22Rv1 (cell line): ENCODE data around the gene MRPS22.
A peak's percentile ranks its signal among the peaks of the same experiment; 100 is the strongest.

ENCODE experiments used
- H3K27ac ChIP-seq: fragments of 450-650 bp; 2 replicates; pipeline ENCODE4 v1.5.1; 2017
- ZFX ChIP-seq: fragments of 450-650 bp; IDR thresholded peaks from 2 replicates; pipeline ENCODE4 v1.6.1; 2017; ENCODE audit warnings: antibody characterized with exemption, borderline replicate concordance
- TF ChIP-seq, protein P1 (sequence below): fragments of 450-650 bp; IDR thresholded peaks from 2 replicates; pipeline ENCODE4 v1.5.1; 2017; ENCODE audit warnings: mild to moderate bottlenecking

The MRPS22 gene

DNA sequence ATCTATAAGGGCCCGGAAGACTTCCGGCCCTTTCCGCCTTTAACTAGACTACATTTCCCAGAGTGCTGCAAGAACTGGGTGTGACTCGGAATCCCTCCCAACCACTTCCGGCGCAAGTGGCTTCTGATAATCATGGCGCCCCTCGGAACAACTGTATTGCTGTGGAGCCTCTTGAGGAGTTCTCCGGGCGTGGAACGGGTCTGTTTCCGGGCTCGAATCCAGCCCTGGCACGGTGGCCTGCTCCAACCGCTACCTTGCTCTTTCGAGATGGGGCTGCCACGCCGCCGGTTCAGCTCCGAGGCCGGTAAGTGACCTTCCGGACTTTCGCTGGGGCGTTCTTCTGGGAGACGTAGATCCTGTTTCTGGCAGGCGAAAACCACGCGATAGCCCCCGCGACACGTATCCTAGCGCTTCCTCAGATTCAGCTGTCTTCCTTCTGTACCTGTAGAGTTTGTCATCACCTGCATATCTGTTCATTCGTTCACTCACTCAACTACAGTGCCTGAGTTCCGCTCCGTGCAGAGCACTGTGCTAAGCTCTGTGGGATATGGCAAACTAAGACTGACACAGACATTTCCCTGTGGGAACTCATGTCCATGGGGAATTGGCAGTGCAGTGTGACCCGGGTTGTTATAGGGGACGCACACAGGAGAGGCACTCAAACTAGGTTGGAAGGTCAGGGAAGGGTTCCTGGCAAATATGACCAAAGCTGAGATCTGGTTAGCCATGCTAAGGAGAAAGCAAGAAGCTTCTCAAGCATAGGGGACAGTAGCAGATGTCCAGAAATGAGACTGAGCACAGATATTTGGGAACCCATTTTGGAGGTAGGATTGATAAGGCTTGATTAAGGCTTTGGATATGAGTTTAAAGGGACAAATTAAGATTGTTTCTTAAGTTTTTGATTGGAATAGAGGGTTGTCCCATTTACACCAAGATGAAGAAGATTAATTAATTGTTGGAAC, at the start of gene MRPS22:
MRPS22 (plus strand) TSS at position 126 of the 962 bp plus-strand sequence; CDS start at position 133, 7 bp downstream.
- peak within 1 kb of the TSS; percentile 80 for H3K27ac ChIP-seq
- no peak for TF ChIP-seq ZFX
- TF ChIP-seq, protein P1, sequence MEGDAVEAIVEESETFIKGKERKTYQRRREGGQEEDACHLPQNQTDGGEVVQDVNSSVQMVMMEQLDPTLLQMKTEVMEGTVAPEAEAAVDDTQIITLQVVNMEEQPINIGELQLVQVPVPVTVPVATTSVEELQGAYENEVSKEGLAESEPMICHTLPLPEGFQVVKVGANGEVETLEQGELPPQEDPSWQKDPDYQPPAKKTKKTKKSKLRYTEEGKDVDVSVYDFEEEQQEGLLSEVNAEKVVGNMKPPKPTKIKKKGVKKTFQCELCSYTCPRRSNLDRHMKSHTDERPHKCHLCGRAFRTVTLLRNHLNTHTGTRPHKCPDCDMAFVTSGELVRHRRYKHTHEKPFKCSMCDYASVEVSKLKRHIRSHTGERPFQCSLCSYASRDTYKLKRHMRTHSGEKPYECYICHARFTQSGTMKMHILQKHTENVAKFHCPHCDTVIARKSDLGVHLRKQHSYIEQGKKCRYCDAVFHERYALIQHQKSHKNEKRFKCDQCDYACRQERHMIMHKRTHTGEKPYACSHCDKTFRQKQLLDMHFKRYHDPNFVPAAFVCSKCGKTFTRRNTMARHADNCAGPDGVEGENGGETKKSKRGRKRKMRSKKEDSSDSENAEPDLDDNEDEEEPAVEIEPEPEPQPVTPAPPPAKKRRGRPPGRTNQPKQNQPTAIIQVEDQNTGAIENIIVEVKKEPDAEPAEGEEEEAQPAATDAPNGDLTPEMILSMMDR = no peak

DNA sequence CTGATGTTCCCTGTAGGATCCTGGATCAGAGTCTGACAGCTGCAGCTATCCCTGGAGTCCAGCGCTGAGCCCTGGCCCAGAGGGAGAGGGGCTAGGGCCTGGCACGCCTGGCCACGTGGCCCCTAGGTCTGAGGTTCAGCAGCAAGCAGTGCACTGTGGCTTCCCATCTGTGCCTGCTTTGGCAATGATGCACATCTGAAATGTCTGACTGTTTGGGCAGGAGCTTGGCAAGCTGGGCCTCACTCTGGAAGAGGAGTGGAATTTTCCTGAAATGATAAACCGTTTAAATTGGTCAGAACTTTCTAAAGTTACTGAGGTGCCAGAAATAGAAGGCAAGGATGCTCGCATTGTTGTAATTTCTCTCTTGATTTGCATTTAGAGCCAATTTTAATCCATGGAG, 48.8 kb upstream of the MRPS22 start:
- no peak overlapping the region for H3K27ac ChIP-seq
- no peak for TF ChIP-seq ZFX
- TF ChIP-seq, protein P1 = no peak

DNA sequence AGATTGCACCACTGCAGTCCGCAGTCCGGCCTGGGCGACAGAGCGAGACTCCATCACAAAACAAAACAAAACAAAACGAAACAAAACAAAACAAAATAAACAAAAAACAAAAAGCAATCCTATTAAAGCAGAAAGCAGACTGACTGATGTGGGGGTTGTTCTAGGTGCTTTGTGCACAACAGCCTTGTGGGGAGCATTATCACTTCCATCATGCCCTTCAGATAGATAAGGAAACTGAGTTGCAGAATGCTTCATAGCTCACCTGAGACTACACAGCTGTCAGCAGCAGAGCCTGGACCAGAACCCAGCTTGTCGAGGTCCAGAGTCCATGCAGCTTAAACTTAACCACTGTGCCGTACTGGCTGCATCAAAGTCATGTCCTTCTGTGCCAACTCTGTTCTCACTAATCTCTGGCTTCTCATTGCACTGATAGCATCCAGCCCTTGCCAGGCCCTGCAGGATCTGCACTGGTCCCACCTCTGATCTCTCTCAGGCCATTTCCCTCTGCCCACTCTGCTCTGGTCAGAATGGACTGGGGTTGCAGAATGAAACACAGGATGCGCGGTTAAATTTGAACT, 47.6 kb upstream of the MRPS22 start:
- TF ChIP-seq, protein P1 = no peak
- no peak for TF ChIP-seq ZFX

DNA sequence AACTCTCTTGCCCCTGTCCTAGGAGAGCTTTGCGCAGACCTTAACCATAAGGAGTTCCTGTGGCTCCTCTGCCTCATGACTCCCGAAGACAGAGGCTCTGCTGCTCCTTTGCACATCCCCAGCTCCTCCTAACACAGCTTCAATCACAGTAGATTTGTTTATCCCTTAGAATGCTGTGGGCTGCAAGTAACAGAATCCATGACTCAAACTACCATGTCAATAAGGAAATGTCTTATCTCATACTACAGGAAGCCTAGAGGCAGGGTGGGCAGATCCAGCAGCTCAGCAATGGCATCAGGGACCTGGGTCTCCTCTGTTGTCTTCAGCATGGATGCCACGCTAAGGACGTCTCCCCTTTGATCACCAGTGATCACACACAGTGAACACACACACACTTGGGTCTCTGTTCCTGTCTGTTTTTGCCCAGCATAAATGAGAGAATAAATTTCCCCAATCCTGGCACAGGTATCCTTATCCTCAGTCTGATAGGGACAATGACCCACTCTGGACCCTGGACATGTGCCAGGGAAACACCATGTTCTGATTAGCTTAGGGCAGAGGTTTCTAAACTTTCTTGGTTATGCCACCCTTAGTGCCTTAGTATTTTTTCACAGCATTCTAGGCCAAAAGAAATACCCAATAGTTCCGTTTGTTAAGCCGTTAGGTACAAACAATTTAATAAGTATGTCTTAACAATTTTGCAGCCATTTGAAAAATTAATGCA, 46.1 kb upstream of the MRPS22 start:
- TF ChIP-seq, protein P1 = no peak
- TF ChIP-seq ZFX = no peak
- no peak overlapping the region for H3K27ac ChIP-seq

More for the DNA sequence above, 47.6 kb upstream of the MRPS22 start:
- H3K27ac ChIP-seq = no peak overlapping the region

DNA sequence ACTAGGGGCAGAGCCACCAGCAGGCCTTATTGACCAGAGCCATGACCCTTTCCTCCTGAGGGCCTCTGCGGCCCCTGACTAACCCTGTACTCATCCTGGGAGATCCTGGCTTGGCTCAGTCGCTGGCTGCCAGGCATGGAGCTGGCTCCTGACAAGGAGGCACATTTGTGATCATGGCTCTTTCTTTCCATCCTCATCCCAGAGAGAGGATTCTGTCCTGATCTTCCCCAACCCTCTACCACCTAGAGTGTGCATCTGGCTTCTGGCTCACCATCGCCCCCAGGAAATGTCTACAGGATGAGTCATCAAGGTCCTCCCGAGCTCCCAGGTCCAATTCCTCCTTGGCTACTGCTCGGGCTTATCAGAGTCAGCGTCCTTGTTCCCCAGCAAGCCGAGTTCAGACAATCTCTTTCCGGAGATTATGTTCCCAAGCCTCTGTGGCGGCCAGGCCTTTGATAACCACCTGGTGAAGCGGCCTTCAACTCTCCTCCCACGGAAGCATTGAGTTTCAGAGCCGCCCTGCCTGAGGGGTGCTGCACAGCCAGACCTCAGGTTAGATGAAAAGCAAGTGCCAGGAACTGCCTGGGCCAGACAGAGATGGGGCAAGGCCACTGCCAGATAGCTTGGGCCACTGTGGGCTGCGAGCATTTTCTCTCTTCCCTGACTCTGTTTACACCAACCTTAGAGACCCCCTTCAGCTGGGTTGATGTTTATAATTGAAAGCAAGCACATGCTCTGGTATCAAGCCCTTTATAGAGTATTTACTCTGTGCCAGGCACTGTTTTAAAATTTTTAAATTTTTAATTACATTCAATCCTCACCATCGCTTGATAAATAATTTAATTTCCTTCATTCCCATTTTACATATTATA, 44.3 kb upstream of the MRPS22 start:
- TF ChIP-seq, protein P1 = no peak
- TF ChIP-seq ZFX = no peak
- no peak overlapping the region for H3K27ac ChIP-seq

DNA sequence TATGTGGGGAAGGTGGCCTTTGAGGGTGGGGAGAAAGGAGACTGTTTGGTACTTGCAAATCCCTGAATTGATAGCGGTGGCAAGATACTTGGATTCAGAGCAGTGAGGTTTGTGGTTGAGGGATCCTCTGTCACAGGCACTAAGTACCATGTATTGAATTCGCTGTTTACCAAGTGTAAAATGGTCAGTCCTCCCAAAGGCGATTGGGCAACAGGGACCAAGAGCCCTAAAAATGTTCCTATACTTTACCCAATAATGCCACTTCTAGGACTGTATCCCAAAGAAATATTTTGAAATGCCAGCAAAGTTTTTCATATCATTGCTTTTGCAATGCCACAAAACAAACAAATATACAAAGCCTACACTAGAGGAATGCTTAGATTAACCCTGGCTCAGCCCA, 43.4 kb upstream of the MRPS22 start:
- TF ChIP-seq, protein P1 = no peak
- TF ChIP-seq ZFX = no peak
- no peak overlapping the region for H3K27ac ChIP-seq
